RWPE2 (cell line): ENCODE results near the gene MTCH2.

Experiments
- ATAC-seq: fragments of 200-7000 bp; cut with Tn5 transposase; 3 replicates; pipeline ENCODE4 v1.9.1; 2021; ENCODE audit warnings: low read depth
- DNase-seq: peaks from one replicate; pipeline ENCODE4 v3.0.0-alpha.2; 2020; ENCODE audit warnings: low spot score
- H3K27ac ChIP-seq: fragments of 450-650 bp; 2 replicates; pipeline ENCODE4 v1.5.1; 2017; ENCODE audit warnings: mild to moderate bottlenecking; ENCODE audit not compliant: poor library complexity, severe bottlenecking
- H3K27me3 ChIP-seq: fragments of 250-450 bp; sonication (Bioruptor Pico); 2 replicates; pipeline ENCODE4 v1.5.1; 2021; ENCODE audit warnings: mild to moderate bottlenecking, moderate library complexity; ENCODE audit not compliant: insufficient read depth, poor library complexity, severe bottlenecking
- H3K36me3 ChIP-seq: fragments of 250-450 bp; sonication (Bioruptor Pico); 2 replicates; pipeline ENCODE4 v1.5.1; 2020; ENCODE audit warnings: low read depth, mild to moderate bottlenecking, moderate library complexity
- H3K4me1 ChIP-seq: fragments of 250-450 bp; sonication (Bioruptor Pico); 2 replicates; pipeline ENCODE4 v1.5.1; 2021; ENCODE audit warnings: mild to moderate bottlenecking, moderate library complexity; ENCODE audit not compliant: insufficient read depth, poor library complexity, severe bottlenecking
- H3K4me3 ChIP-seq: fragments of 250-450 bp; sonication (Bioruptor Pico); 2 replicates; pipeline ENCODE4 v1.5.1; 2021; ENCODE audit warnings: mild to moderate bottlenecking, moderate library complexity; ENCODE audit not compliant: severe bottlenecking
- H3K9me3 ChIP-seq: fragments of 250-450 bp; sonication (Bioruptor Pico); 2 replicates; pipeline ENCODE4 v1.5.1; 2021; ENCODE audit warnings: mild to moderate bottlenecking, moderate library complexity; ENCODE audit not compliant: severe bottlenecking
- CTCF ChIP-seq: fragments of 450-650 bp; IDR thresholded peaks from one replicate; pipeline ENCODE4 v1.5.1; 2017; ENCODE audit warnings: mild to moderate bottlenecking, moderate library complexity; ENCODE audit not compliant: poor library complexity, severe bottlenecking

MTCH2 gene

GRCh38 chr11:47609675-47610074, 32.7 kb downstream of the MTCH2 start:
- ATAC-seq (no peak), DNase-seq (no peak)
- Histone ChIP-seq H3K27ac (no peak overlapping the region), H3K4me3 (no peak overlapping the region), H3K9me3 (no peaks in the 10 kb centered on the region), H3K36me3 (no peaks in the 10 kb centered on the region), H3K4me1 (no peaks in the 10 kb centered on the region), H3K27me3 (no peaks in the 10 kb centered on the region)
- TF ChIP-seq CTCF = no peak

- ATAC-seq (peak; percentile 34; the same call in 2 of the 3 replicates), DNase-seq (no peak)
- Histone ChIP-seq H3K36me3 (no peaks in the 10 kb centered on the region), H3K4me1 (no peaks in the 10 kb centered on the region), H3K27ac (no peak overlapping the region), H3K27me3 (no peaks in the 10 kb centered on the region), H3K9me3 (no peaks in the 10 kb centered on the region), H3K4me3 (no peak overlapping the region)
- TF ChIP-seq CTCF = no peak
Measured at GRCh38 chr11:47607380-47607779, 35.0 kb downstream of the MTCH2 start.

GRCh38 chr11:47606731-47607130, 35.6 kb downstream of the MTCH2 start:
- Histone ChIP-seq H3K36me3 (no peaks in the 10 kb centered on the region), H3K27me3 (no peaks in the 10 kb centered on the region), H3K4me3 (no peak overlapping the region), H3K4me1 (no peaks in the 10 kb centered on the region), H3K27ac (no peak overlapping the region), H3K9me3 (no peaks in the 10 kb centered on the region)
- ATAC-seq (peak; percentile 26; the same call in 1 of the 3 replicates), DNase-seq (no peak)
- no peak for TF ChIP-seq CTCF

GRCh38 chr11:47605921-47606320, 36.4 kb downstream of the MTCH2 start:
- no peak for TF ChIP-seq CTCF
- ATAC-seq = no peak
- Histone ChIP-seq H3K9me3 (no peaks in the 10 kb centered on the region), H3K27ac (no peak overlapping the region), H3K4me3 (no peak overlapping the region), H3K36me3 (no peaks in the 10 kb centered on the region), H3K27me3 (no peaks in the 10 kb centered on the region), H3K4me1 (no peaks in the 10 kb centered on the region)
- DNase-seq = no peak

GRCh38 chr11:47603295-47603694, 39.1 kb downstream of the MTCH2 start:
- Histone ChIP-seq H3K36me3 (no peaks in the 10 kb centered on the region), H3K27me3 (no peaks in the 10 kb centered on the region), H3K4me1 (no peaks in the 10 kb centered on the region), H3K4me3 (no peak overlapping the region), H3K9me3 (no peaks in the 10 kb centered on the region), H3K27ac (no peak overlapping the region)
- no peak for ATAC-seq
- DNase-seq = no peak
- TF ChIP-seq CTCF = no peak
